ENCODE measurements around the gene MED12L.

GRCh38 chr3:151462991-151463390, 377.5 kb downstream of the MED12L start:
- TF ChIP-seq CTCF (IDR thresholded peaks at IDR 0.05) (no peak), EP300 (IDR thresholded peaks at IDR 0.05) (no peak), POLR2A (IDR thresholded peaks at IDR 0.05) (no peak)
